Astrocyte (in vitro differentiated cells and primary cell): ENCODE results near the gene CAPG. TPM values are rescaled to one million over a fixed set of nuclear protein-coding genes. Genes with fewer than 3 reads are reported as not detected.

ENCODE experiments used
- DNase-seq: peaks from one replicate; pipeline ENCODE4 v3.0.0-alpha.2; 2010; ENCODE audit warnings: low read depth
- FAIRE-seq: peaks from 2 replicates; lab custom pipeline; 2011; peaks lifted over from hg19 to GRCh38; lab: Jason Lieb, UNC
- H2AFZ ChIP-seq: 2 replicates; pipeline ENCODE4 v1.6.0; 2012; ENCODE audit warnings: low read depth, low read length, inconsistent platforms
- H3K27ac ChIP-seq: 2 replicates; pipeline ENCODE4 v1.5.1; 2011; ENCODE audit warnings: low read depth, low read length, inconsistent platforms
- H3K27me3 ChIP-seq: 2 replicates; pipeline ENCODE4 v1.6.0; 2011; ENCODE audit warnings: low read length, inconsistent platforms; ENCODE audit not compliant: insufficient read depth
- H3K36me3 ChIP-seq: 2 replicates; pipeline ENCODE4 v1.5.1; 2011; ENCODE audit warnings: low read length, inconsistent platforms; ENCODE audit not compliant: insufficient read depth
- H3K4me1 ChIP-seq: 2 replicates; pipeline ENCODE4 v1.5.1; 2011; ENCODE audit warnings: low read length, inconsistent platforms; ENCODE audit not compliant: insufficient read depth
- H3K4me2 ChIP-seq: 2 replicates; pipeline ENCODE4 v1.6.0; 2012; ENCODE audit warnings: low read length, inconsistent platforms
- H3K4me3 ChIP-seq: 2 replicates; pipeline ENCODE4 v1.5.1; 2011; ENCODE audit warnings: low read depth, mild to moderate bottlenecking, low read length, inconsistent platforms; ENCODE audit not compliant: insufficient read depth
- H3K79me2 ChIP-seq: 2 replicates; pipeline ENCODE4 v1.6.0; 2012; ENCODE audit warnings: mild to moderate bottlenecking, low read length, inconsistent platforms; ENCODE audit not compliant: insufficient read depth
- H3K9ac ChIP-seq: 2 replicates; pipeline ENCODE4 v1.6.0; 2012; ENCODE audit warnings: mild to moderate bottlenecking, low read length, inconsistent platforms
- H3K9me3 ChIP-seq: 2 replicates; pipeline ENCODE4 v1.5.1; 2012; ENCODE audit warnings: low read depth, mild to moderate bottlenecking, low read length, inconsistent platforms; ENCODE audit not compliant: insufficient read depth
- H4K20me1 ChIP-seq: 2 replicates; pipeline ENCODE4 v1.6.0; 2012; ENCODE audit warnings: low read length, inconsistent platforms; ENCODE audit not compliant: insufficient read depth
- H3K27ac Mint-ChIP-seq: one replicate; pipeline ENCODE4 v1.8.0; 2021; ENCODE audit warnings: mild to moderate bottlenecking, mixed read lengths; ENCODE audit not compliant: unreplicated experiment
- H3K27me3 Mint-ChIP-seq: one replicate; pipeline ENCODE4 v1.8.0; 2021; ENCODE audit warnings: low read depth, mixed read lengths; ENCODE audit not compliant: unreplicated experiment
- H3K36me3 Mint-ChIP-seq: one replicate; pipeline ENCODE4 v1.8.0; 2021; ENCODE audit warnings: low read depth, mixed read lengths; ENCODE audit not compliant: unreplicated experiment
- H3K4me1 Mint-ChIP-seq: one replicate; pipeline ENCODE4 v1.8.0; 2021; ENCODE audit warnings: low read depth, mixed read lengths; ENCODE audit not compliant: unreplicated experiment
- H3K4me3 Mint-ChIP-seq: one replicate; pipeline ENCODE4 v1.8.0; 2021; ENCODE audit warnings: mild to moderate bottlenecking, moderate library complexity, mixed read lengths; ENCODE audit not compliant: unreplicated experiment
- H3K9me3 Mint-ChIP-seq: one replicate; pipeline ENCODE4 v1.8.0; 2021; ENCODE audit warnings: mild to moderate bottlenecking, mixed read lengths; ENCODE audit not compliant: unreplicated experiment
- CTCF ChIP-seq: IDR thresholded peaks from 2 replicates; pipeline ENCODE4 v1.5.1; 2011; ENCODE audit warnings: low read depth, mild to moderate bottlenecking, inconsistent platforms, low read length, moderate library complexity; ENCODE audit not compliant: insufficient read depth
- EZH2 ChIP-seq: IDR thresholded peaks from 2 replicates; pipeline ENCODE4 v1.6.1; 2012; ENCODE audit warnings: mild to moderate bottlenecking, low read length, inconsistent platforms; ENCODE audit not compliant: insufficient read depth
- total RNA-seq: library from RNA; stranded (reverse); gene quantifications from 2 replicates; pipeline ENCODE4 v1.2.1, GENCODE V29; 2021

The CAPG gene
- total RNA-seq, 1 donor from 2014 or later: 68.2 TPM

- Histone ChIP-seq H3K36me3 (no peaks in the 10 kb centered on the region), H3K27ac (no peak overlapping the region), H4K20me1 (no peaks in the 10 kb centered on the region), H3K27me3 (no peaks in the 10 kb centered on the region), H3K9me3 (no peaks in the 10 kb centered on the region), H3K4me1 (no peaks in the 10 kb centered on the region), H3K79me2 (no peaks in the 10 kb centered on the region), H2AFZ (no peak overlapping the region), H3K4me3 (no peak overlapping the region), H3K4me2 (no peak overlapping the region), H3K9ac (no peak overlapping the region)
- Mint-ChIP-seq H3K9me3 (peaks cover 6% of the 10 kb centered on the region), H3K36me3 (no peaks in the 10 kb centered on the region), H3K4me3 (no peak overlapping the region), H3K4me1 (no peaks in the 10 kb centered on the region), H3K27me3 (peaks cover 21% of the 10 kb centered on the region), H3K27ac (no peak overlapping the region)
- FAIRE-seq: no peak
- DNase-seq: no peak
- TF ChIP-seq EZH2 (no peak), CTCF (no peak)
Observed at GRCh38 chr2:85455552-85456090, 45.5 kb upstream of the CAPG start.

- no peak for FAIRE-seq
- Mint-ChIP-seq H3K4me1 (no peaks in the 10 kb centered on the region), H3K9me3 (peaks cover 6% of the 10 kb centered on the region), H3K27ac (no peak overlapping the region), H3K27me3 (peaks cover 26% of the 10 kb centered on the region), H3K4me3 (no peak overlapping the region), H3K36me3 (no peaks in the 10 kb centered on the region)
- Histone ChIP-seq H3K4me3 (no peak overlapping the region), H3K79me2 (no peaks in the 10 kb centered on the region), H3K4me1 (no peaks in the 10 kb centered on the region), H2AFZ (no peak overlapping the region), H4K20me1 (no peaks in the 10 kb centered on the region), H3K4me2 (no peak overlapping the region), H3K27me3 (no peaks in the 10 kb centered on the region), H3K9ac (no peak overlapping the region), H3K9me3 (no peaks in the 10 kb centered on the region), H3K27ac (no peak overlapping the region), H3K36me3 (no peaks in the 10 kb centered on the region)
- no peak for DNase-seq
- TF ChIP-seq CTCF (no peak), EZH2 (no peak)
Observed at GRCh38 chr2:85453571-85453970, 43.4 kb upstream of the CAPG start.

DNA sequence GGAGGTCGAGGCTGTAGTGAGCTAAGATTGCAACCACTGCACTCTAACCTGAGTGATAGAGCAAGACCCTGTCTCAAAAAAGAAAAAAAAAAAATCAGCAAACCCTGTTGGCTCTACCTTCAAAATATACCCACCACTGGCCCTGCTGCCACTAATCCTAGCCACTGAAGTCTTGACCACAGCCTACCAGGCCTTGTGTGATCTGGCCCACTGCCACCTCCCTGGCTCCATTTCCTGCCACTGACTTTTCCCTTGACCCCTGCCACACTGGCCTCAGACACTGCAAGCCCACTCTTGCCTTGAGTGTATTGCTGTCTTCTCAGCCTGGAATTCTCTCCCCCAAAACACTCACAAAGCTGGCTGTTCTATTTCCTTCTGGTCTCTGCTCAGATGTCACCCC lies 42.1 kb upstream of the CAPG start:
- Mint-ChIP-seq H3K27me3 (peaks cover 23% of the 10 kb centered on the region), H3K36me3 (no peaks in the 10 kb centered on the region), H3K4me1 (no peaks in the 10 kb centered on the region), H3K9me3 (peaks cover 2% of the 10 kb centered on the region), H3K27ac (no peak overlapping the region), H3K4me3 (no peak overlapping the region)
- TF ChIP-seq CTCF: no peak
- TF ChIP-seq EZH2: no peak
- Histone ChIP-seq H2AFZ (no peak overlapping the region), H3K4me2 (no peak overlapping the region), H3K27me3 (no peaks in the 10 kb centered on the region), H3K36me3 (no peaks in the 10 kb centered on the region), H3K4me3 (no peak overlapping the region), H3K4me1 (no peaks in the 10 kb centered on the region), H3K9ac (no peak overlapping the region), H3K79me2 (no peaks in the 10 kb centered on the region), H3K27ac (no peak overlapping the region), H3K9me3 (no peaks in the 10 kb centered on the region), H4K20me1 (no peaks in the 10 kb centered on the region)
- DNase-seq (no peak), FAIRE-seq (no peak)
